ENCODE data around the gene ACAA1.

DNA sequence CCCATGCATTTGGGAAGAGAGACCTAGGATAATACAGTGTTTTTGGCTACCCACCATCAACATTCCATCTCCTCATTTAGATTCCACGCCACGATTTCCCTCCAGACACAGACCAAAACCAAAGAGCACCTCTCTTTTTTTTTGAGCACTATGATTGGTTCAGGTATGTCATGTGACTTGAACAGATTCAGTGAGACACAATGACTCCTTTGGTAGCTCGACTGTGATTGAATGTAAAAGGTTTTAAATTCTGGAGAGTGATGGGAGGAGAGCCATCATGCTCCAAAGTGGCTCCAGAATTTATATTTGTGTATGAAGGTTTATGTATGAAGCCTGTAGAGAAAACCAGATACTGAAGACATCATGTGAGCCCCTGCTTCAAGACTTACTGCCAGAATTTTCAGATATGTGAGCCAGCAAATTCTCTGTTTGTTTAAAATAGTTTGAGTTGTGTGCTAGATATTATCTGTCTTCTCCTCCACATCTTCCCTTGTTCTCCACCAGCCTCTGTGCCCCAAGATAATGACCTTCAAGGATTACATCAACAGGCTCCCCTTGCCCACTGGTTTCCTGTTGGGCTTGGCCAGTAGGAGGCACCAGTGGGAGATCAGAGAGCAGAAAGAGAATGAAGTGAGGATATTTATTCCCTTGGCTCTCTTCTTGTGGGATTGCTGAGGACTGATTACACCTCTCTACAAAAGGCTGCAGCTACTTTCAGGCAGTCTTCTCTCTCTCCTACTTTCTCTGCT lies 14.0 kb upstream of the ACAA1 start:
- no peak for TF ChIP-seq POLR2A (IDR thresholded peaks at IDR 0.05)
- TF ChIP-seq, protein P1, sequence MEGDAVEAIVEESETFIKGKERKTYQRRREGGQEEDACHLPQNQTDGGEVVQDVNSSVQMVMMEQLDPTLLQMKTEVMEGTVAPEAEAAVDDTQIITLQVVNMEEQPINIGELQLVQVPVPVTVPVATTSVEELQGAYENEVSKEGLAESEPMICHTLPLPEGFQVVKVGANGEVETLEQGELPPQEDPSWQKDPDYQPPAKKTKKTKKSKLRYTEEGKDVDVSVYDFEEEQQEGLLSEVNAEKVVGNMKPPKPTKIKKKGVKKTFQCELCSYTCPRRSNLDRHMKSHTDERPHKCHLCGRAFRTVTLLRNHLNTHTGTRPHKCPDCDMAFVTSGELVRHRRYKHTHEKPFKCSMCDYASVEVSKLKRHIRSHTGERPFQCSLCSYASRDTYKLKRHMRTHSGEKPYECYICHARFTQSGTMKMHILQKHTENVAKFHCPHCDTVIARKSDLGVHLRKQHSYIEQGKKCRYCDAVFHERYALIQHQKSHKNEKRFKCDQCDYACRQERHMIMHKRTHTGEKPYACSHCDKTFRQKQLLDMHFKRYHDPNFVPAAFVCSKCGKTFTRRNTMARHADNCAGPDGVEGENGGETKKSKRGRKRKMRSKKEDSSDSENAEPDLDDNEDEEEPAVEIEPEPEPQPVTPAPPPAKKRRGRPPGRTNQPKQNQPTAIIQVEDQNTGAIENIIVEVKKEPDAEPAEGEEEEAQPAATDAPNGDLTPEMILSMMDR (IDR thresholded peaks at IDR 0.05), result no peak
